GM12878 (cell line): ENCODE results near the gene PLXNA4.

Experiments used
- FOXM1 ChIP-seq: IDR thresholded peaks from 2 replicates; pipeline ENCODE4 v1.6.1; 2012; ENCODE audit warnings: low read depth, mild to moderate bottlenecking, inconsistent platforms, low read length, moderate library complexity
- NFIC ChIP-seq: IDR thresholded peaks from 2 replicates; pipeline ENCODE4 v1.6.1; 2012; ENCODE audit warnings: low read depth, mild to moderate bottlenecking, inconsistent platforms, low read length, moderate library complexity
- POLR2A ChIP-seq: IDR thresholded peaks from 2 replicates; pipeline ENCODE4 v1.6.1; 2011; ENCODE audit warnings: low read depth, mild to moderate bottlenecking, low read length
- TF ChIP-seq, protein P1 (sequence below): IDR thresholded peaks from 2 replicates; pipeline ENCODE4 v1.6.1; 2011; ENCODE audit warnings: low read depth, mild to moderate bottlenecking, low read length, moderate library complexity, borderline replicate concordance; ENCODE audit errors: extremely low read depth

GRCh38 chr7:132610995-132611394, 34.7 kb upstream of the PLXNA4 start:
- TF ChIP-seq, protein P1, sequence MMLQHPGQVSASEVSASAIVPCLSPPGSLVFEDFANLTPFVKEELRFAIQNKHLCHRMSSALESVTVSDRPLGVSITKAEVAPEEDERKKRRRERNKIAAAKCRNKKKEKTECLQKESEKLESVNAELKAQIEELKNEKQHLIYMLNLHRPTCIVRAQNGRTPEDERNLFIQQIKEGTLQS, result no peak
- TF ChIP-seq NFIC (no peak), FOXM1 (no peak), POLR2A (no peak)
